Loucy (cell line): ENCODE data around the gene CDX2.

Experiments
- CTCF ChIP-seq: fragments of 200-600 bp; sonication (generic); conservative IDR thresholded peaks from 2 replicates; pipeline ENCODE4 v1.5.1; 2014; ENCODE audit warnings: mild to moderate bottlenecking, antibody characterized with exemption, low read length
- EZH2phosphoT487 ChIP-seq: fragments of 200-600 bp; IDR thresholded peaks from 2 replicates; pipeline ENCODE4 v1.6.1; 2018; ENCODE audit warnings: antibody characterized with exemption, mild to moderate bottlenecking, moderate library complexity, borderline replicate concordance

DNA sequence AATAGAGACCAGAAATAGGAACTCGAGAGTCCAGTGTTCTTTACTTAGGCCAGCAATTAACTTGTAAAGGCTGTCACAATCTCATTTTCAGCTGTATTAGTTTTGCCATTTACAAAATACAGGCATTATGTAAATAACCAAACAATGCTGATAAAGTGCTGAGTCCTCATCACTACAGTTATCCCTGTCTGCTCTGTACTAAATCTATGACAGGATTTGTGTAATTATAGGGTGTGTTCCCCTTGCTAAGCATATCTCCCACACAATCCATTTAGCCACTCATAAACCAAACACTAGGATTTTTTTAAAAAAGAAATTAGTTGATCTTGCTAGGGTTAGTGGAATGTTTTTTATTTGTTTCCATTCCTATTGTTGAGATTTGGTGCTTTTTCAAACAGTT lies 26.1 kb downstream of the CDX2 start:
- TF ChIP-seq CTCF (no peak), EZH2phosphoT487 (no peak)
